LoVo (cell line): Measurements from ENCODE around the gene GINS3.
A peak's percentile ranks its signal among the peaks of the same experiment; 100 is the strongest.

Experiments used
- DNase-seq: peaks from one replicate; pipeline ENCODE4 v3.0.0-alpha.2; 2016; ENCODE audit warnings: low spot score

GINS3 gene

GRCh38 chr16:58425756-58426494 lies 33.7 kb downstream of the GINS3 start:
- DNase-seq = no peak

- DNase-seq = no peak
Observed at GRCh38 chr16:58426966-58427365, 34.7 kb downstream of the GINS3 start.

- no peak for DNase-seq
Observed at GRCh38 chr16:58428621-58429542, 36.6 kb downstream of the GINS3 start.

GRCh38 chr16:58430718-58431117 lies 38.4 kb downstream of the GINS3 start:
- no peak for DNase-seq

GRCh38 chr16:58433569-58433951 lies 41.3 kb downstream of the GINS3 start:
- DNase-seq = no peak

GRCh38 chr16:58435779-58436178 lies 43.5 kb downstream of the GINS3 start:
- DNase-seq = no peak

- no peak for DNase-seq
Observed at GRCh38 chr16:58440131-58440530, 47.9 kb downstream of the GINS3 start.

GRCh38 chr16:58442547-58442946 lies 50.3 kb downstream of the GINS3 start:
- no peak for DNase-seq

- no peak for DNase-seq
Observed at GRCh38 chr16:58443783-58444182, 51.5 kb downstream of the GINS3 start.

GRCh38 chr16:58444265-58444664 lies 52.0 kb downstream of the GINS3 start:
- no peak for DNase-seq

- no peak for DNase-seq
Observed at GRCh38 chr16:58448890-58449289, 56.6 kb downstream of the GINS3 start.

- DNase-seq = no peak
Observed at GRCh38 chr16:58449306-58449705, 57.0 kb downstream of the GINS3 start.

- DNase-seq = no peak
Observed at GRCh38 chr16:58449768-58450167, 57.5 kb downstream of the GINS3 start.

GRCh38 chr16:58450590-58450989 lies 58.3 kb downstream of the GINS3 start:
- no peak for DNase-seq

GRCh38 chr16:58451265-58451689 lies 59.0 kb downstream of the GINS3 start:
- no peak for DNase-seq

- peak; percentile 8 for DNase-seq
Observed at GRCh38 chr16:58451945-58452401, 59.7 kb downstream of the GINS3 start.

- DNase-seq = no peak
Observed at GRCh38 chr16:58452640-58453039, 60.4 kb downstream of the GINS3 start.

- no peak for DNase-seq
Observed at GRCh38 chr16:58454178-58454577, 61.9 kb downstream of the GINS3 start.

- no peak for DNase-seq
Observed at GRCh38 chr16:58454856-58455255, 62.6 kb downstream of the GINS3 start.
